ENCODE measurements around the gene TBC1D26.
"Not testable (repeated sequence)": the region's sequence is repeated elsewhere in the genome, so short reads cannot be mapped to it uniquely, and the experiment has no call there.

TBC1D26 gene

DNA sequence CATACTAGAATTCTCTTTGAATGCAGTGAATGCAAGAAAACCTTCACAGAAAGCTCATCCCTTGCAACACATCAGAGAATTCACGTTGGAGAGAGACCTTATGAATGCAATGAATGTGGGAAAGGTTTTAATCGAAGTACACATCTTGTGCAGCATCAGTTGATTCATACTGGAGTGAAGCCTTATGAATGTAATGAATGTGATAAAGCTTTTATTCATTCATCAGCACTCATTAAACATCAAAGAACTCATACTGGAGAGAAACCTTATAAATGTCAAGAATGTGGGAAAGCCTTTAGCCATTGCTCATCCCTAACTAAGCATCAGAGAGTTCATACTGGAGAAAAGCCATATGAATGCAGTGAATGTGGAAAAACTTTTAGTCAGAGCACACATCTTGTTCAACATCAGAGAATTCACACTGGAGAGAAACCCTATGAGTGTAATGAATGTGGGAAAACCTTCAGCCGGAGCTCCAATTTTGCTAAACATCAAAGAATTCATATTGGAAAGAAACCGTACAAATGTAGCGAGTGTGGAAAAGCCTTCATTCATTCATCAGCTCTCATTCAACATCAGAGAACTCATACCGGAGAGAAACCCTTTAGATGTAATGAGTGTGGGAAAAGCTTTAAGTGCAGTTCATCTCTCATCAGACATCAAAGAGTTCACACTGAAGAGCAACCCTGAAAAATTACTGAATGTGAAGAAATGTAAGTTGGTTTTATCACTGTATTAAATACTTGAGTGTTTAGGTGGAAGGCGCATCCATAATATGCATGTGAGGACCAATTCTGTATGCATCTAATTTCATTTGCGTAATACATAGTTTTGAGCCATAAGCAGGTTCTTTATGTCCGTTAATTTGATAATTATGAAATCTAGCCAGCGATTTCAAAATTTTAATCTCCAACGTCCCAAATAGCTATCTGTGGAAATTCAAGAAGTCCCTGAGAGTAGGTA, 15.2 kb upstream of the TBC1D26 start:
- DNase-seq (ENCODE audit: low read depth, low spot score); H3K4me1 ChIP-seq (ENCODE audit: insufficient read depth, insufficient read length); H3K36me3 ChIP-seq (ENCODE audit: insufficient read depth, insufficient read length, low read length); H3K9ac ChIP-seq (ENCODE audit: insufficient read length, low read depth); H3K4me3 ChIP-seq (ENCODE audit: insufficient read length, low read depth); H3K27me3 ChIP-seq (ENCODE audit: insufficient read depth, insufficient read length): not testable (repeated sequence)
- TF ChIP-seq ZNF274 (IDR thresholded peaks at IDR 0.05; ENCODE audit: low read depth, low read length) = peak; percentile 79
- H3K9me3 ChIP-seq (ENCODE audit: insufficient read depth, low read length) = peaks cover 55% of the 10 kb centered on the region

DNA sequence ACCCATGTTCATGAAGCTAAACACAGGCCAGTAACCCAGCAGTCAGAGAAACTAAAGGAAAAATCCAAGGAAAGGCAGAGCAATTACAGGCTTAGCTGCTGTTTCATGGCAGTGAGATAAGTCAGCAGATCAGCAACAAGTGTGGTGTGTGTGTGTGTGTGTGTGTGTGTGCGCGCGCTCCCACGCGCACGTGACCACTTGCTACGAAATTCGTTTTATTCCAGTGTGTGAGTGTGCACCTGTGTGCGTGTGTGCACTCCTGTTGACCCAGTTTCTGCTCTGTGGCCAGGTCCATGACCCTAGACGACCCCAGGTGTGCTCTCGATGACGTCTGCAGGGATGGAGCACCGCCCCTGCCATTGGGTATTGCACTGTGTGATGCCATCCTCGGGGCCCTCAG, 1.5 kb upstream of the TBC1D26 start:
- not testable (repeated sequence) for H3K9ac ChIP-seq (ENCODE audit: insufficient read length, low read depth); H3K4me3 ChIP-seq (ENCODE audit: insufficient read length, low read depth); DNase-seq (ENCODE audit: low read depth, low spot score); H3K27me3 ChIP-seq (ENCODE audit: insufficient read depth, insufficient read length); H3K36me3 ChIP-seq (ENCODE audit: insufficient read depth, insufficient read length, low read length); H3K9me3 ChIP-seq (ENCODE audit: insufficient read depth, low read length); H3K4me1 ChIP-seq (ENCODE audit: insufficient read depth, insufficient read length)

DNA sequence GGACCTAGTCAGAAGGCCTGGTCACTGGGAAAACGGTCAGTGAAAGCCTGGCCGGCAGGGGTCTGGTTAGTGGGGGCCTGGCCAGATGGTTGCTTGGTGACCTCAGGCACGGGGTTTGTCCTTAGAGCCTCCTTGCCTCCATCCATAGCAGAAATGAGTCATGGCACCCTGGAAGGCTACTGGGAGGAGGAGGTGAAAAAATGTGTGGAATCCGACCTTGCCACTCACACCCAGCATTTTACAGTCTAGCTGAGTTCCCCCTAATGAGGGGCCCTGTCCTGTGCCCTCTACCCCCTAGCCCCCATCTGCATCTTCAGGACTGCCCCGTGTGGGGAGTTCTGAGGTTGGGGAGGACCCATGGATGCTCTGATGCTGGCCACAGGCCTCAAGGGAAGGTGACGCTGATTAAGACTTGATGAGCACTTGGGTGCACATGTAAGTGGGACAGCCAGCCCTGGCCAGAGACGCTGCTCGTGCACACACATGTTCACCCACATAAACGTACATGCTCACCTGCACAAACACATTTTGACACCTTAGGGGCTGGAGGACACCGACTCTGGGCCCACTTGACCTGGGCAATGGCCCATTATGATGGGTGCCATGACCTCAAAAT, 1.2 kb downstream of the TBC1D26 start:
- not testable (repeated sequence) for H3K4me1 ChIP-seq (ENCODE audit: insufficient read depth, insufficient read length); DNase-seq (ENCODE audit: low read depth, low spot score); H3K36me3 ChIP-seq (ENCODE audit: insufficient read depth, insufficient read length, low read length); H3K9me3 ChIP-seq (ENCODE audit: insufficient read depth, low read length); H3K4me3 ChIP-seq (ENCODE audit: insufficient read length, low read depth); H3K27me3 ChIP-seq (ENCODE audit: insufficient read depth, insufficient read length); H3K9ac ChIP-seq (ENCODE audit: insufficient read length, low read depth)

DNA sequence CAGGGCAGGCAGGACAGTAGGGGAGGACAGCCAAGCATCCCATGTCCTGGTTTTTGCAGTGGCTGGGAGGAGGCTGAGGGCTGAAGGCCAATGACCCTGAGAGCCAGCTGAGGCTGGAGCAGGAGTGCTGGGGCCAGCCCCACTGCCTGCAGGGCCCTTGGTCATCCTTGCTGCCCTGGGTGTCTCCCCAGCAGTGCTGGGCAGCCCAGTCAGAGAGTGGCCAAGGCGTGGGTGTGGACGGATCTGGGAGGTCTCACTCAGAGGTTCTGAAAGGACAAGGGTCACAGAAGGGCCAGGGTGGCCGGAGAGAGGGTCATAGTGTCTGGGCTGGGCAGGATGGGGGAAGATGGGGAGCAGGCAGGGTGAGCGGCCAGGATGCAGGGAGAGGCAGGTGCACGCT, 4.5 kb downstream of the TBC1D26 start:
- DNase-seq (ENCODE audit: low read depth, low spot score); H3K27me3 ChIP-seq (ENCODE audit: insufficient read depth, insufficient read length); H3K36me3 ChIP-seq (ENCODE audit: insufficient read depth, insufficient read length, low read length); H3K9me3 ChIP-seq (ENCODE audit: insufficient read depth, low read length); H3K4me3 ChIP-seq (ENCODE audit: insufficient read length, low read depth); H3K9ac ChIP-seq (ENCODE audit: insufficient read length, low read depth); H3K4me1 ChIP-seq (ENCODE audit: insufficient read depth, insufficient read length): not testable (repeated sequence)

DNA sequence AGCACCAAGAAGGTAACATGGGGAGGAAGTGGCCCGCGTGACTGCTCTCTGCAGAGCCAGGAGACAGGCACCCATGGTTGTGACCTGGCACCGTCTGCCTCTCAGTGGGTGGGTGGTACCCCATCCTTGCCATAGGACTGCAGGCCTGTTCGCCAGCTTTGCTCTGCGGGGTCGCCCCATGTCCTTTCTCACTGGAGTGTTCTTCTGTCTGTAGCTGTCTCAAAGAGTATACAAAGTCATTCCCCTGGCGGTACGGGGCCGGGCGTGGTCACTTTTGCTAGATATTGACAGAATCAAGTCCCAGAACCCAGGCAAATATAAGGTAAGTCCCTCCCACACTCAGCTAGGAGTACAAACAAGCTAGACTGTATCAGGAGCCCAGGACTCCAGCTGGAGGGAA, 6.0 kb downstream of the TBC1D26 start:
- no peak for TF ChIP-seq YY1 (IDR thresholded peaks at IDR 0.05; ENCODE audit: insufficient read depth, insufficient read length)
- no peak for TF ChIP-seq ZNF274 (IDR thresholded peaks at IDR 0.05; ENCODE audit: low read depth, low read length)
- TF ChIP-seq SUZ12 (IDR thresholded peaks at IDR 0.05; ENCODE audit: extremely low read depth, insufficient read depth, insufficient read length) = no peak
- no peak overlapping the region for H3K9ac ChIP-seq (ENCODE audit: insufficient read length, low read depth)
- no peak for DNase-seq (ENCODE audit: low read depth, low spot score)
- no peaks in the 10 kb centered on the region for H3K36me3 ChIP-seq (ENCODE audit: insufficient read depth, insufficient read length, low read length)
- no peaks in the 10 kb centered on the region for H3K4me1 ChIP-seq (ENCODE audit: insufficient read depth, insufficient read length)
- H3K9me3 ChIP-seq (ENCODE audit: insufficient read depth, low read length) = no peaks in the 10 kb centered on the region
- no peaks in the 10 kb centered on the region for H3K27me3 ChIP-seq (ENCODE audit: insufficient read depth, insufficient read length)
- H3K4me3 ChIP-seq (ENCODE audit: insufficient read length, low read depth) = no peak overlapping the region

DNA sequence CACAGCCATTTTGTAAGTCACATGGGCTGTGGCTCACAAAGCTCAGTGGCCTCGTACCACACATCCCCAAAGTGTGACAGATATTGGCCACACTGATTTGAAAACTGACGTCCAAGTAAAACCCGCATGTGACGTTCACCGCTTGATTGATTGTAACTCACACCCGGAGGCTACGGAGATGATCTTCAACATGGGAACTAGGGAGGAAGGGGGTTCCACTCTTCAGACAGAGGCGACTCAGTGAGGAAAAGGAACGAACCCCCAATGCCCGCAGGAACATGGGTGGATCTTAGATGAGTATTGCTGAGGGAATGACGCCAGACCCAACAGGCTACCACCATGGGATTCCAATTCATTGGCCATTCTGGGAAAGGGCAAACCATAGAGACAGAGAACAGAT, 7.2 kb downstream of the TBC1D26 start:
- not testable (repeated sequence) for DNase-seq (ENCODE audit: low read depth, low spot score); H3K4me1 ChIP-seq (ENCODE audit: insufficient read depth, insufficient read length); H3K4me3 ChIP-seq (ENCODE audit: insufficient read length, low read depth); H3K27me3 ChIP-seq (ENCODE audit: insufficient read depth, insufficient read length); H3K9ac ChIP-seq (ENCODE audit: insufficient read length, low read depth); H3K36me3 ChIP-seq (ENCODE audit: insufficient read depth, insufficient read length, low read length); H3K9me3 ChIP-seq (ENCODE audit: insufficient read depth, low read length)

DNA sequence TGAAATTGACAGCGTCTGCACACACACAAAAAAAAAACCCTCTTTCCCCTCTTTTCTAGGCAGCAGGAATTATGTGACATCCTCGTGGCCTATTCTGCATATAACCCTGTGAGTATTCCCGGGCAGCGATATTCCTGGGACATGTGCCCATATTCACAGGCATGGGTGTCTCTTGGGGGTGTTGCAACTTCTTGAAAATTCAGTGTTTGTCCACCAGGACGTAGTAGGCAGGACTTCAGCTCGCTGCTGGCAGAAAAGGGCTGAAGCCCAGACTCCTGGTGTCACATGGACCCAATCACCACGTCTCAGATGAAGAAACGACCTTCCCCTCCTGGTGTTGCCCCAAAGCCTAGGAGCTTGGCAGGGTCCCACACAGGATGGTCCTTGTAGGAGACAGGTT, 8.0 kb downstream of the TBC1D26 start:
- not testable (repeated sequence) for H3K4me3 ChIP-seq (ENCODE audit: insufficient read length, low read depth); H3K9ac ChIP-seq (ENCODE audit: insufficient read length, low read depth); H3K9me3 ChIP-seq (ENCODE audit: insufficient read depth, low read length); H3K36me3 ChIP-seq (ENCODE audit: insufficient read depth, insufficient read length, low read length); DNase-seq (ENCODE audit: low read depth, low spot score); H3K27me3 ChIP-seq (ENCODE audit: insufficient read depth, insufficient read length); H3K4me1 ChIP-seq (ENCODE audit: insufficient read depth, insufficient read length)

DNA sequence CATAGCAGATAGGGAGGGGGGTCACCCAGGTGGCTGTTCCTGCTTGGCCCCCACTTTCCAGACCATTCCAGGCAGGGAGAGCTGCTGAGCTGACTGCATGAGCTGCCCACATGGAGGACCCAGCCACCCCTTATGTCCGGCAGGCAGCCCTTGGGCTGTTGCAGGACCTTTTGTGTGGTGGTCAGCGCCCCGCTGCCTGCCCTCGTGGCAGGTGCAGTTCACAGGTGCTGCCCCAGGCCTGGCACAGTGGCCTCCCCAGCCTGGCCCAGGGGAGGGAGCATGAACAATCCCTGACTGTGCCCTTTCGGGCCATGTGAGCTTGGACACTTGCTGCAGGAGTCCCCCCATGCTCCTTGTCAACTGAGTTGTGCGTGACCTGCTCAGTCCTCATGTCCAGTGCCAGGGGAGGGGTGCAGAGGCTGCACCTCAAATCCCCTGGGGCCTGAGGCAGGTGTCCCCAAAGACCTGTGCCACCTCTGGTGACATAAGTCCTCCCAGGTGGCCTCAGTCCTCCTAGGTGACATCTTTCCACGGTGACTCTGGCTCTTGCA, 8.6 kb downstream of the TBC1D26 start:
- H3K27me3 ChIP-seq (ENCODE audit: insufficient read depth, insufficient read length) = no peaks in the 10 kb centered on the region
- no peak overlapping the region for H3K9ac ChIP-seq (ENCODE audit: insufficient read length, low read depth)
- no peak for TF ChIP-seq SUZ12 (IDR thresholded peaks at IDR 0.05; ENCODE audit: extremely low read depth, insufficient read depth, insufficient read length)
- no peaks in the 10 kb centered on the region for H3K9me3 ChIP-seq (ENCODE audit: insufficient read depth, low read length)
- no peak overlapping the region for H3K4me3 ChIP-seq (ENCODE audit: insufficient read length, low read depth)
- no peak for DNase-seq (ENCODE audit: low read depth, low spot score)
- no peaks in the 10 kb centered on the region for H3K4me1 ChIP-seq (ENCODE audit: insufficient read depth, insufficient read length)
- no peaks in the 10 kb centered on the region for H3K36me3 ChIP-seq (ENCODE audit: insufficient read depth, insufficient read length, low read length)
